GM12864 (cell line): ENCODE measurements around the gene PCDHGB7.
"Not testable (repeated sequence)": the region's sequence is repeated elsewhere in the genome, so short reads cannot be mapped to it uniquely, and the experiment has no call there.

Experiments used
- DNase-seq: peaks from one replicate; pipeline ENCODE4 v3.0.0-alpha.2; 2011; ENCODE audit warnings: low read depth
- H3K4me3 ChIP-seq: 2 replicates; pipeline ENCODE4 v1.5.1; 2011; ENCODE audit warnings: mild to moderate bottlenecking, low read depth, low read length, control low read depth
- CTCF ChIP-seq: IDR thresholded peaks from 2 replicates; pipeline ENCODE4 v1.5.1; 2011; ENCODE audit warnings: low read depth, mild to moderate bottlenecking, moderate library complexity, low read length, control low read depth, inconsistent platforms; ENCODE audit errors: missing control alignments

The PCDHGB7 gene

GRCh38 chr5:141412854-141413539, 4.5 kb upstream of the PCDHGB7 start, which contains the start of gene PCDHGA10:
TSS of gene PCDHGA10 (plus strand) at chr5:141412987. CDS start at chr5:141413176, 189 bp downstream.
- peak within 1 kb of the TSS; percentile 77 for H3K4me3 ChIP-seq
- DNase-seq: peak; percentile 70
- peak; percentile 83 for TF ChIP-seq CTCF

DNA sequence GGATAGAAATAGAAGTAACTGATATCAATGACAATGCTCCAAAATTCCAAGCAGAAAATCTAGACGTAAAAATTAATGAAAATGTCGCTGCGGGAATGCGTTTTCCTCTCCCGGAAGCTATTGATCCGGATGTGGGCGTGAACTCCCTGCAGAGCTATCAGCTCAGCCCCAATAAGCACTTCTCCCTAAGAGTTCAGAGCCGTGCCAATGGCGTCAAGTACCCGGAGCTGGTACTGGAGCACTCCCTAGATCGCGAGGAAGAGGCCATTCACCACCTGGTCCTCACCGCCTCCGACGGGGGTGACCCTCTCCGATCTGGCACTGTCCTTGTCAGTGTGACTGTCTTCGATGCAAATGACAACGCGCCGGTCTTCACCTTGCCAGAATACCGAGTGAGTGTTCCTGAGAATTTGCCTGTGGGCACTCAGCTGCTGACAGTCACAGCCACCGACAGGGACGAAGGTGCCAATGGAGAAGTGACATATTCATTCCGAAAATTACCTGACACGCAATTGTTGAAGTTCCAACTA, 3.9 kb upstream of the PCDHGB7 start:
- H3K4me3 ChIP-seq: peak overlapping the region; percentile 77
- no peak for TF ChIP-seq CTCF
- DNase-seq: no peak

- H3K4me3 ChIP-seq, DNase-seq: not testable (repeated sequence)
These were observed 2.8 kb upstream of the PCDHGB7 start for GRCh38 chr5:141414548-141415274.

- peak overlapping the region; percentile 37 for H3K4me3 ChIP-seq
These were observed 2.2 kb upstream of the PCDHGB7 start for GRCh38 chr5:141415275-141415618.

GRCh38 chr5:141419074-141419880, 1.8 kb downstream of the PCDHGB7 start:
- no peak overlapping the region for H3K4me3 ChIP-seq
- TF ChIP-seq CTCF: no peak
- DNase-seq: no peak

More at GRCh38 chr5:141415275-141415618, 2.2 kb upstream of the PCDHGB7 start:
- not testable (repeated sequence) for DNase-seq

- peak within 1 kb of the TSS; percentile 70 for H3K4me3 ChIP-seq
- DNase-seq: no peak
- TF ChIP-seq CTCF: peak; percentile 65
These were observed 3.5 kb downstream of the PCDHGB7 start, which contains the start of gene PCDHGA11 for GRCh38 chr5:141420855-141421488. TSS of gene PCDHGA11 (plus strand) at chr5:141421051. CDS start at chr5:141421228, 177 bp downstream.

DNA sequence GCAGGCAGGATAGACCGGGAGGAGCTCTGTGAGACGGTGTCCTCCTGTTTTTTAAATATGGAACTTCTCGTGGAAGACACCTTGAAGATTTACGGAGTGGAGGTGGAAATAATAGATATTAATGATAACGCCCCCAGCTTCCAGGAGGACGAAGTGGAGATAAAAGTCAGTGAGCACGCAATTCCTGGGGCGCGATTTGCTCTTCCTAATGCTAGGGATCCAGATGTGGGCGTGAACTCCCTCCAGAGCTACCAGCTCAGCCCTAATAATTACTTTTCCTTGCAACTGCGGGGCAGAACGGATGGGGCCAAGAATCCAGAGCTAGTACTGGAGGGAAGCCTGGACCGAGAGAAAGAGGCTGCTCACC, 4.0 kb downstream of the PCDHGB7 start:
- H3K4me3 ChIP-seq: peak overlapping the region; percentile 70
- TF ChIP-seq CTCF: no peak
- no peak for DNase-seq
